Measurements from ENCODE around the gene PNPLA8. TPM values are rescaled to one million over a fixed set of nuclear protein-coding genes. Genes with fewer than 3 reads are reported as not detected.

The PNPLA8 gene
- total RNA-seq, 2 experiments from 2014 or later = 23.0 to 26.4 TPM

DNA sequence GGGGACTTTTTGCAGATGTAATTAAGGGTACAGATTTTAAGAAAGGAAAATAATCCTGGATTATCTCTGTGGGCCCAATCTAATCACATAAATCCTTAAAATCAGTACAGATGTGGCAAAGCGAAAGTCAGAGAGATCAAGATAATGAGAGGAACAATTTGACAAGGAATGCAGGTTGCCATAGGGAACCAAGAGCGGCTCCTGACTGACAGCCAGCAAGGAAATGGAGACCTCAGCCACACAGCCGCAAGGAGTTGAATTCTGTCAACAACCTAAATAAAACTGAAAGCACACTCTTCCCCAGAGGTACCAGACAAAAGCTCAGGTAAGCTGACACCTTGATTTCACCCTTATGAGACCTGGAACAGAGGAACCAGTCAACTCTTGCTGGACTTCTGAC is 3.4 kb upstream of the PNPLA8 start:
- ChIA-PET CTCF (ENCODE audit: unreplicated experiment) (no interaction called here), POLR2A (interaction anchor here (1.3 kb wide), 1 partner anchor 40 kb away, joined by 5 read pairs; no protein-coding TSS in a partner anchor)
- intact Hi-C loops (cut with micrococcal nuclease; ENCODE audit: unreplicated experiment) = no loop called here
- no peaks in the 10 kb centered on the region for H3K9me3 ChIP-seq (ENCODE audit: low read length)
- no peaks in the 10 kb centered on the region for H3K36me3 ChIP-seq (ENCODE audit: insufficient read depth, low read length)
- H4K20me1 ChIP-seq (ENCODE audit: insufficient read depth, low read length) = no peaks in the 10 kb centered on the region
- peaks cover 31% of the 10 kb centered on the region for H3K4me1 ChIP-seq (ENCODE audit: insufficient read depth, low read length, poor library complexity, severe bottlenecking)
- H3K4me2 ChIP-seq (ENCODE audit: low read length) = no peak overlapping the region
- peaks cover 13% of the 10 kb centered on the region for H3K79me2 ChIP-seq (ENCODE audit: insufficient read depth, low read depth, low read length)
- no peaks in the 10 kb centered on the region for H3K9me2 ChIP-seq (ENCODE audit: insufficient read depth, low read length)
- no peak overlapping the region for H3K4me3 ChIP-seq (ENCODE audit: low read depth, low read length, poor library complexity, severe bottlenecking)
- H2AFZ ChIP-seq (ENCODE audit: low read length) = no peak overlapping the region
- DNase-seq (ENCODE audit: low spot score) = no peak
- no TSS peak for BruUV-seq (replicated peaks)
- no peak overlapping the region for H3K27ac ChIP-seq (ENCODE audit: low read depth, low read length, poor library complexity, severe bottlenecking)
- TF ChIP-seq EZH2phosphoT487 (IDR thresholded peaks at IDR 0.05; ENCODE audit: borderline replicate concordance, low read depth, low read length) (no peak), CTCF (conservative IDR thresholded peaks at IDR 0.05; ENCODE audit: low read length) (no peak)

- H3K79me2 ChIP-seq (ENCODE audit: insufficient read depth, low read depth, low read length) = peaks cover 24% of the 10 kb centered on the region
- no peak for TF ChIP-seq EZH2phosphoT487 (IDR thresholded peaks at IDR 0.05; ENCODE audit: borderline replicate concordance, low read depth, low read length)
- no peak for TF ChIP-seq CTCF (conservative IDR thresholded peaks at IDR 0.05; ENCODE audit: low read length)
- BruUV-seq (replicated peaks) = no TSS peak
- no peaks in the 10 kb centered on the region for H3K36me3 ChIP-seq (ENCODE audit: insufficient read depth, low read length)
- no peak for DNase-seq (ENCODE audit: low spot score)
- CTCF ChIA-PET (ENCODE audit: unreplicated experiment) = no interaction called here
- no peaks in the 10 kb centered on the region for H4K20me1 ChIP-seq (ENCODE audit: insufficient read depth, low read length)
- H3K9me3 ChIP-seq (ENCODE audit: low read length) = no peaks in the 10 kb centered on the region
- no peak overlapping the region for H3K4me2 ChIP-seq (ENCODE audit: low read length)
- intact Hi-C loops (cut with micrococcal nuclease; ENCODE audit: unreplicated experiment) = no loop called here
- H3K27ac ChIP-seq (ENCODE audit: low read depth, low read length, poor library complexity, severe bottlenecking) = no peak overlapping the region
- peak overlapping the region; percentile 57; the same call in 1 of the 2 replicates for H2AFZ ChIP-seq (ENCODE audit: low read length)
- H3K4me1 ChIP-seq (ENCODE audit: insufficient read depth, low read length, poor library complexity, severe bottlenecking) = peaks cover 36% of the 10 kb centered on the region
- no peaks in the 10 kb centered on the region for H3K9me2 ChIP-seq (ENCODE audit: insufficient read depth, low read length)
- POLR2A ChIA-PET = interaction anchor here (0.6 to 1.0 kb wide), 3 partner anchors 32 to 246 kb away, joined by 3 to 4 read pairs (median 3); no protein-coding TSS in a partner anchor
- H3K4me3 ChIP-seq (ENCODE audit: low read depth, low read length, poor library complexity, severe bottlenecking) = no peak overlapping the region
Observed at GRCh38 chr7:108528183-108528712, 2.3 kb upstream of the PNPLA8 start.

GRCh38 chr7:108526768-108527017 is 758 bp upstream of the PNPLA8 start:
- Histone ChIP-seq H4K20me1 (ENCODE audit: insufficient read depth, low read length) (no peaks in the 10 kb centered on the region), H3K9me2 (ENCODE audit: insufficient read depth, low read length) (no peaks in the 10 kb centered on the region), H3K4me3 (ENCODE audit: low read depth, low read length, poor library complexity, severe bottlenecking) (peak overlapping the region; percentile 84), H3K36me3 (ENCODE audit: insufficient read depth, low read length) (0 out of 2 replicates have a peak, but pooled peaks cover 2% of the 10 kb centered on the region), H3K79me2 (ENCODE audit: insufficient read depth, low read depth, low read length) (peaks cover 38% of the 10 kb centered on the region), H3K9me3 (ENCODE audit: low read length) (no peaks in the 10 kb centered on the region), H3K4me2 (ENCODE audit: low read length) (peak overlapping the region; percentile 90), H2AFZ (ENCODE audit: low read length) (peak overlapping the region; percentile 57; the same call in 1 of the 2 replicates), H3K27ac (ENCODE audit: low read depth, low read length, poor library complexity, severe bottlenecking) (peak overlapping the region; percentile 73), H3K4me1 (ENCODE audit: insufficient read depth, low read length, poor library complexity, severe bottlenecking) (peaks cover 34% of the 10 kb centered on the region)
- ChIA-PET POLR2A (interaction anchor here (0.8 to 4.3 kb wide), 16 partner anchors 9 to 43 kb away, joined by 3 to 44 read pairs (median 4); partner anchors contain the start of genes DNAJB9 and THAP5), CTCF (ENCODE audit: unreplicated experiment) (interaction anchor here (0.7 kb wide), 1 partner anchor 25 kb away, joined by 4 read pairs; no protein-coding TSS in a partner anchor)
- TF ChIP-seq EZH2phosphoT487 (IDR thresholded peaks at IDR 0.05; ENCODE audit: borderline replicate concordance, low read depth, low read length) (no peak), CTCF (conservative IDR thresholded peaks at IDR 0.05; ENCODE audit: low read length) (no peak)
- BruUV-seq (replicated peaks) = TSS peak; percentile 99
- DNase-seq (ENCODE audit: low spot score) = no peak
- intact Hi-C loops (cut with micrococcal nuclease; ENCODE audit: unreplicated experiment) = loop anchor here (1.0 to 2.0 kb wide), 2 partner anchors 24 to 43 kb away; partner anchors contain the start of genes DNAJB9 and THAP5
